ENCODE results near the gene CDC42BPA. TPM values are rescaled to one million over a fixed set of nuclear protein-coding genes. Genes with fewer than 3 reads are reported as not detected.

CDC42BPA gene
- total and polyA plus RNA-seq, 2 donors (not counting 1 experiment from before 2014, with no cell fraction given), result 26.4 to 77.1 TPM

- Histone ChIP-seq H3K4me2 (ENCODE audit: extremely low read depth, insufficient read depth, low read length) (no peak overlapping the region), H2AFZ (ENCODE audit: low read length) (no peak overlapping the region), H3K27ac (ENCODE audit: insufficient read depth, low read length) (no peak overlapping the region), H3K36me3 (ENCODE audit: control insufficient read depth, insufficient read depth, low read length) (no peaks in the 10 kb centered on the region), H3K9me3 (ENCODE audit: control insufficient read depth, insufficient read depth, low read depth, low read length) (no peaks in the 10 kb centered on the region), H3K4me1 (ENCODE audit: control insufficient read depth, extremely low read depth, insufficient read depth, low read length) (peaks cover under 1% of the 10 kb centered on the region), H3K4me3 (replicated peaks in 1 of 4; ENCODE audit: control extremely low read depth in 1 of 4, insufficient read depth in 1 of 4, low read depth in 3 of 4, low read length in 4 of 4) (no peak overlapping the region), H4K20me1 (ENCODE audit: control insufficient read depth, extremely low read depth, insufficient read depth, low read length) (no peaks in the 10 kb centered on the region), H3K79me2 (ENCODE audit: control insufficient read depth, insufficient read depth, low read length) (no peaks in the 10 kb centered on the region), H3K27me3 (ENCODE audit: control insufficient read depth, insufficient read depth, low read length) (no peaks in the 10 kb centered on the region), H3K9ac (ENCODE audit: insufficient read depth, low read length) (no peak overlapping the region)
- DNase-seq (ENCODE audit: low read depth in 2 of 2), result peak; percentile 60 to 67
- TF ChIP-seq EZH2 (IDR thresholded peaks at IDR 0.05; ENCODE audit: low read length, missing control alignments), result no peak
These were observed 33.2 kb upstream of the CDC42BPA start for GRCh38 chr1:227351443-227351842.

- TF ChIP-seq EZH2 (IDR thresholded peaks at IDR 0.05; ENCODE audit: low read length, missing control alignments) (no peak), CTCF (conservative IDR thresholded peaks at IDR 0.05 in 1 of 2, IDR thresholded peaks at IDR 0.05 in 1 of 2; ENCODE audit: low read depth in 1 of 2, low read length in 2 of 2) (no peak)
- Histone ChIP-seq H3K9me3 (ENCODE audit: control insufficient read depth, insufficient read depth, low read depth, low read length) (no peaks in the 10 kb centered on the region), H3K9ac (ENCODE audit: insufficient read depth, low read length) (no peak overlapping the region)
These were observed 31.7 kb upstream of the CDC42BPA start for GRCh38 chr1:227349967-227350366.

GRCh38 chr1:227343727-227344551 is 25.6 kb upstream of the CDC42BPA start:
- peak overlapping the region; percentile 10 for H3K27ac ChIP-seq (ENCODE audit: insufficient read depth, low read length)
- H3K79me2 ChIP-seq (ENCODE audit: control insufficient read depth, insufficient read depth, low read length), result no peaks in the 10 kb centered on the region

More at GRCh38 chr1:227349967-227350366, 31.7 kb upstream of the CDC42BPA start:
- H2AFZ ChIP-seq (ENCODE audit: low read length), result no peak overlapping the region
- H3K4me1 ChIP-seq (ENCODE audit: control insufficient read depth, extremely low read depth, insufficient read depth, low read length), result no peaks in the 10 kb centered on the region
- no peak overlapping the region for H3K27ac ChIP-seq (ENCODE audit: insufficient read depth, low read length)
- no peak overlapping the region for H3K4me3 ChIP-seq (replicated peaks in 1 of 4; ENCODE audit: control extremely low read depth in 1 of 4, insufficient read depth in 1 of 4, low read depth in 3 of 4, low read length in 4 of 4)
- DNase-seq (ENCODE audit: low read depth in 2 of 2), result no peak
- H3K79me2 ChIP-seq (ENCODE audit: control insufficient read depth, insufficient read depth, low read length), result no peaks in the 10 kb centered on the region
- H3K4me2 ChIP-seq (ENCODE audit: extremely low read depth, insufficient read depth, low read length), result no peak overlapping the region
- no peaks in the 10 kb centered on the region for H3K27me3 ChIP-seq (ENCODE audit: control insufficient read depth, insufficient read depth, low read length)
- no peaks in the 10 kb centered on the region for H4K20me1 ChIP-seq (ENCODE audit: control insufficient read depth, extremely low read depth, insufficient read depth, low read length)
- H3K36me3 ChIP-seq (ENCODE audit: control insufficient read depth, insufficient read depth, low read length), result no peaks in the 10 kb centered on the region

More at GRCh38 chr1:227343727-227344551, 25.6 kb upstream of the CDC42BPA start:
- Histone ChIP-seq H3K9ac (ENCODE audit: insufficient read depth, low read length) (no peak overlapping the region), H3K36me3 (ENCODE audit: control insufficient read depth, insufficient read depth, low read length) (no peaks in the 10 kb centered on the region), H3K4me1 (ENCODE audit: control insufficient read depth, extremely low read depth, insufficient read depth, low read length) (peaks cover 9% of the 10 kb centered on the region), H2AFZ (ENCODE audit: low read length) (no peak overlapping the region), H3K4me3 (replicated peaks in 1 of 4; ENCODE audit: control extremely low read depth in 1 of 4, insufficient read depth in 1 of 4, low read depth in 3 of 4, low read length in 4 of 4) (peak overlapping the region in 1 of 4 experiments; percentile 26), H4K20me1 (ENCODE audit: control insufficient read depth, extremely low read depth, insufficient read depth, low read length) (no peaks in the 10 kb centered on the region), H3K4me2 (ENCODE audit: extremely low read depth, insufficient read depth, low read length) (peak overlapping the region; percentile 62), H3K27me3 (ENCODE audit: control insufficient read depth, insufficient read depth, low read length) (no peaks in the 10 kb centered on the region), H3K9me3 (ENCODE audit: control insufficient read depth, insufficient read depth, low read depth, low read length) (no peaks in the 10 kb centered on the region)
- peak; percentile 83 to 96 for DNase-seq (ENCODE audit: low read depth in 2 of 2)
- TF ChIP-seq EZH2 (IDR thresholded peaks at IDR 0.05; ENCODE audit: low read length, missing control alignments), result no peak
- no peak for TF ChIP-seq CTCF (conservative IDR thresholded peaks at IDR 0.05 in 1 of 2, IDR thresholded peaks at IDR 0.05 in 1 of 2; ENCODE audit: low read depth in 1 of 2, low read length in 2 of 2)
